ENCODE measurements around the gene COX20.

Gene COX20

DNA sequence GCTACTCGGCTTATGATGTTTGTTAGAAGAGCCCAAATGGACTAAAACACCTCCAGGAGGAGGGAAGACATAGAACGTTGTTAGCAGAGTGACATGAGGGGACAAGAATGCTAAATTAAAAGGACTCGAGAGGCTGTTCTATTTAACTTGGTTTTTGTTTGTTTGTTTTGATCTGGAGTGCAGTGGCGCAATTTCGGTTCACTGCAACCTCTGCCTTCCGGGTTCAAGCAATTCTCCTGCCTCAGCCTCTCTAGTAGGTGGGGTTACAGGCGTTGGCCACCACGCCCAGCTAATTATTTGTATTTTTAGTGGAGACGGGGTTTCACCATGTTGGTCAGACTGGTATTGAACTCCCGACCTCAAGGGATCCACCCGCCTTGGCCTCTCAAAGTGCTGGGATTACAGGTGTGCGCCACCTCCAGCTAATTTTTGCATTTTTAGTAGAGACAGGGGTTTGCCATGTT lies 33.9 kb downstream of the COX20 start:
- TF ChIP-seq, protein P1, sequence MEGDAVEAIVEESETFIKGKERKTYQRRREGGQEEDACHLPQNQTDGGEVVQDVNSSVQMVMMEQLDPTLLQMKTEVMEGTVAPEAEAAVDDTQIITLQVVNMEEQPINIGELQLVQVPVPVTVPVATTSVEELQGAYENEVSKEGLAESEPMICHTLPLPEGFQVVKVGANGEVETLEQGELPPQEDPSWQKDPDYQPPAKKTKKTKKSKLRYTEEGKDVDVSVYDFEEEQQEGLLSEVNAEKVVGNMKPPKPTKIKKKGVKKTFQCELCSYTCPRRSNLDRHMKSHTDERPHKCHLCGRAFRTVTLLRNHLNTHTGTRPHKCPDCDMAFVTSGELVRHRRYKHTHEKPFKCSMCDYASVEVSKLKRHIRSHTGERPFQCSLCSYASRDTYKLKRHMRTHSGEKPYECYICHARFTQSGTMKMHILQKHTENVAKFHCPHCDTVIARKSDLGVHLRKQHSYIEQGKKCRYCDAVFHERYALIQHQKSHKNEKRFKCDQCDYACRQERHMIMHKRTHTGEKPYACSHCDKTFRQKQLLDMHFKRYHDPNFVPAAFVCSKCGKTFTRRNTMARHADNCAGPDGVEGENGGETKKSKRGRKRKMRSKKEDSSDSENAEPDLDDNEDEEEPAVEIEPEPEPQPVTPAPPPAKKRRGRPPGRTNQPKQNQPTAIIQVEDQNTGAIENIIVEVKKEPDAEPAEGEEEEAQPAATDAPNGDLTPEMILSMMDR (conservative IDR thresholded peaks at IDR 0.05), result no peak
- TF ChIP-seq ZFX (IDR thresholded peaks at IDR 0.05), result no peak
- no peak overlapping the region for H3K27ac ChIP-seq

DNA sequence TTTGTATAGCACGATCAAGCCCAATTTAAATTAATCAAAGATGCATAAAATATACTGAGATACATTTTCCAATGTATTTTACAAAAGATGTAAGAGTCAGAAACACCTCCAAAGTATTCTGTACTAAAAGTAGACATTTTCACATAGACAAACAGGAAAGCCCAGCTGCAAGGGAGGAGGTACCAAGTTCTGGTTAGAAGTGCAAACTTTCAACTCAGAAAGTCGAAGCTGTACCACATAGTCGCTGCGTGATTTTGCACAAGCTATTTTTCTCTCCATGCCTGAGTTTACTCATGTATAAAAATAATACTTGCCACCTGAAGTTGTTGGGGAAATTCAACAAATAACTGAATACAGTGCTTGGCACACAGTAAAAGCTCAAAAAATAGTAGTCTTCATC lies 34.5 kb downstream of the COX20 start:
- TF ChIP-seq, protein P1 (conservative IDR thresholded peaks at IDR 0.05), result no peak
- TF ChIP-seq ZFX (IDR thresholded peaks at IDR 0.05), result no peak
- no peak overlapping the region for H3K27ac ChIP-seq

GRCh38 chr1:244874974-244875579 lies 39.6 kb downstream of the COX20 start:
- no peak overlapping the region for H3K27ac ChIP-seq
- TF ChIP-seq, protein P1 (conservative IDR thresholded peaks at IDR 0.05), result no peak
- TF ChIP-seq ZFX (IDR thresholded peaks at IDR 0.05), result no peak

GRCh38 chr1:244876228-244876910 lies 40.9 kb downstream of the COX20 start:
- H3K27ac ChIP-seq, result no peak overlapping the region
- TF ChIP-seq ZFX (IDR thresholded peaks at IDR 0.05), result no peak
- TF ChIP-seq, protein P1 (conservative IDR thresholded peaks at IDR 0.05), result no peak

DNA sequence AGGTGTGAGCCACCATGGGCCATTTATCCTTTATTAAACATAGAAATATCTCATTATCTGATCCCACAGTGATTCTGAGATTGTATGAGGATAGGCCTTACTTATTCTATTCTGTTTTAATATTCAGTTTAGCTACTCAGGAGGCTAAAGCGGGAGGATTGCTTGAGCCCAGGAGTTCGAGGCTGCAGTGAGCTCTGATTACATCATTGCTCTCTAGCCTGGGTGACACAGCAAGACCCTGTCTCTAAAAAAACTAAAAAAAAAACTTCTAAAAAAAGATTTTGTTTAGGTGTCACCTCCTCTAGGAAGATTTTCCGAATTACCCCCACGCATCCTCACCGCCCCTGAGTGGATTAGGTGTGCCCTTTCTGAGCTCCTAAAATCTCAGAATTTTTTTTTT lies 43.2 kb downstream of the COX20 start:
- H3K27ac ChIP-seq, result no peak overlapping the region
- TF ChIP-seq, protein P1 (conservative IDR thresholded peaks at IDR 0.05), result no peak
- no peak for TF ChIP-seq ZFX (IDR thresholded peaks at IDR 0.05)

DNA sequence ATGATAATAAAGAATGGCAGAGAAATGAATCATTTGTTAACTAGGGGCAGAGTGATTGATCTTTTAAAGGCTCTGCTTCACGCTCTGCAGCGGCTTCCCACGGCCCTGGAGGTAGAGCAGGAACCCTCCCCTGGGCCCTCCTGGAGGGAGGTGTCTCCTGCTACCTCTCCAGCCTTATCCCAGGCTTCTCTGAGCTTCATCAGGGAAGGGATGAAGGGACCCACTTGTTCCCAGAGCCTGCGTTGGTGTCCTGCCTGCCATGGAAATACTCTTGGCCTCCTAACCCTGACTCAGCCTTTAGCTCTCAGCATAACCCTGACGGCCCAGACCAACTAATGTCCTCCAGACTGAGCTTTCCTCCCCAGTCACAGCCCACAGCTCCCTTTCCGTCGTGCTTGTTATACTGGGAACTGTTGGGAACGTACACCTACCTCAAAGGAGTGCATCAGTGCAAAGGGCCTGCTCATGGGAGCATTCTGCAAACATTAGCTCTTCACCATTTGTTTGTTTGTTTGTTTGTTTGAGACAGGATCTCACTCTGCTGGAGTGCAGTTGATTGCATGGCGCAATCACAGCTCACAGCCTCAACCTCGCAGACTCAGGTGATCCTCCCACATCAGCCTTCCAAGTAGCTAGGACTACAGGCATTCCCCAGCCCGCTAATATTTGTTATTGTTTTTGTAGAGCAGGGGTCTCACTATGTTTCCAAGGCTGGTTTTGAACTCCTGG lies 46.3 kb downstream of the COX20 start:
- TF ChIP-seq, protein P1 (conservative IDR thresholded peaks at IDR 0.05), result no peak
- no peak for TF ChIP-seq ZFX (IDR thresholded peaks at IDR 0.05)
- no peak overlapping the region for H3K27ac ChIP-seq

GRCh38 chr1:244887281-244887680 lies 51.8 kb downstream of the COX20 start:
- TF ChIP-seq, protein P1 (conservative IDR thresholded peaks at IDR 0.05), result no peak
- TF ChIP-seq ZFX (IDR thresholded peaks at IDR 0.05), result no peak
- peak overlapping the region; percentile 42 for H3K27ac ChIP-seq
